Stimulated activated CD4-positive, alpha-beta T cell treated with anti-CD3 and anti-CD28 coated beads, Interleukin-2, amount 100 ng/mL, for 4 hours (primary cell): ENCODE measurements around the gene HSPA1A.
A peak's percentile ranks its signal among the peaks of the same experiment; 100 is the strongest.
"Not testable (repeated sequence)": the region's sequence is repeated elsewhere in the genome, so short reads cannot be mapped to it uniquely, and the experiment has no call there.

Experiments used
- DNase-seq: peaks from one replicate; pipeline ENCODE4 v3.0.0-alpha.2; 2020; ENCODE audit warnings: low read depth

HSPA1A gene

GRCh38 chr6:31781244-31782125, 33.9 kb upstream of the HSPA1A start:
- DNase-seq, result no peak

DNA sequence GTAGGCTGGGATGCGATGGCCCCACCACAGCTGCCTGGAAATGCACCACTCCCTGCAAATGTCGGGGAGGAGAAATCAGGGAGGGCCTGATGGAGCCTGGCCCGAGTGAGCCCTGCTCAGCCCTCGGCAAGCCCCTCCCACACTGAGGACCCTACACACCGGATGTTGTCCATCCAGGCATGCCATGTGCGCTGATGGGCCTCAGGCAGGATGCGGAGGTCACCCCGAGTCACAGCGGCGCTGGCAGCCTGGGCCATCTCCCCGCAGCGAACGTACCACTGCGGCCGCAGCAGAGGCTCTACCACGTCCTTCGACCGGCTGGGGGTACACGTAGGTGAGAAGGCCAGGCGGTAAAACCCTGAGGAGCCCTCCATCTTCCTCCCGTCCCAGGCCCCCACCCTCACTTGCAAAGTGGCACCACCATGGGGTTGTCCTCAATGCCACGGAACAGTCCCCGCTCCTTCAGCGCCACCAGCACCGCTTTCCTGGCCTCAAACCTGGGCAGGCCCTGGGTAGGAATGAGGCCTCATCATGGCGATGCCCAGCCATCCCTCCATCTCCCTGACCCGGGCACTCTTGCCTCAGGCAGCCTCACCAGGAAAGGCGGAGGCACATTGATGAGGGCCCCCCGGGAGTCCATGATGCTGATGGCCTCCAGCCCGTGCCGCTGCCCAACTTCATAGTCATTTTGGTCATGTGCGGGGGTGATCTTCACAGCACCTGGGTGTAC, 33.1 kb upstream of the HSPA1A start:
- no peak for DNase-seq

GRCh38 chr6:31784098-31784925, 31.0 kb upstream of the HSPA1A start:
- DNase-seq, result no peak

DNA sequence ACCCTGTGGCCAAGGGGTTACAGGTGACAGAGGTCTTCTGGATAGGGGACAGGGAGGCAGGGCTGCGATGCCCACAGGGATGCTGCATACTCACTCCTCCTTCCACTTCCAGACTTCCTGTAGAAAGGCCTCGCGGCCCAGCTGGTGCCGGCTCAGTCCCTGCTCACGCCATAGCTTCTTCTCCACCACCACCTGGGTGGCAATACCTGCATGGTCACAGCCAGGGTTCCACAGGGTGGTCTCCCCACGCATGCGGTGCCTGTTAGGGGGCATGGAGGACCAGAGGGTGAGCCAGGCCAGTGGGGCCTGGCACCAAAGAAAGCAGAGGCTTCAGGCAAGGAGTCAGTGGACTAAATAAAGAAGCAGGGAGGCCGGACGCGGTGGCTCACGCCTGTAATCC, 29.9 kb upstream of the HSPA1A start:
- no peak for DNase-seq

GRCh38 chr6:31791324-31792089, 23.8 kb upstream of the HSPA1A start:
- no peak for DNase-seq

DNA sequence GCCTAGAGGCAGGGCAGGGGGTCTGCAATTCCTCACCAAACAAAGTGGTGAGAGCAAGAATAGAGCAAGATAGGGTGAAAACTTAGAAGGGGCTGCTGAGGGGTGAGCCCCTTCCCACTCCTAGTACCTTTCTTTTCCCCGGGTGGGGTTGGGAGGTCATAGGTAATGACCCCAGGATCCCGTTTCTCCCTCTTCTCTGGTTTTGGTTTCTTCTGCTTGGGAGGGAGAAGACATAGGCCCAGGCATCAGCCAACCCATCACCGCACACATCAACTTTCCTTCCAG, 23.3 kb upstream of the HSPA1A start:
- no peak for DNase-seq

DNA sequence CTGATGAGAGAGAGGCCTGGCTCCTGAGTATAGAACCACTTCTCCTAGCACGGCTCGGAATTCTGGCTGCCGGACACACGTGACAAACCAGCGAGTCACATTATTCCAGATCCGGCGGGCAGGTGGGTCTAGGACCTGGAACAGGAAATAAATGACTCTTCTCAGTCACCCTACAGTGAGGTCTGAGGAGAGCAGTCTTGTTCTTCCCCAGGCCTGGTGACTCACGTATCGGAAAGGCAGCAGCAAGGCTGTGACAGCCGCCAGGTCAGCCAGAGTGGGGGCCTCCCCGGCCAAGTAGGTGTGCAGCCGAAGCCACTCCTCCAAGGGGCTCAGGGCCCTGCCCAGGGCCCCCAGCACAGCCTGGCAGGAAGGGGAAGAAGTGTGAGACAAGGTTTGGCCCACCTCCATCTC, 22.6 kb upstream of the HSPA1A start:
- DNase-seq, result no peak

- DNase-seq, result not testable (repeated sequence)
Observed at GRCh38 chr6:31793927-31794245, 21.5 kb upstream of the HSPA1A start.

DNA sequence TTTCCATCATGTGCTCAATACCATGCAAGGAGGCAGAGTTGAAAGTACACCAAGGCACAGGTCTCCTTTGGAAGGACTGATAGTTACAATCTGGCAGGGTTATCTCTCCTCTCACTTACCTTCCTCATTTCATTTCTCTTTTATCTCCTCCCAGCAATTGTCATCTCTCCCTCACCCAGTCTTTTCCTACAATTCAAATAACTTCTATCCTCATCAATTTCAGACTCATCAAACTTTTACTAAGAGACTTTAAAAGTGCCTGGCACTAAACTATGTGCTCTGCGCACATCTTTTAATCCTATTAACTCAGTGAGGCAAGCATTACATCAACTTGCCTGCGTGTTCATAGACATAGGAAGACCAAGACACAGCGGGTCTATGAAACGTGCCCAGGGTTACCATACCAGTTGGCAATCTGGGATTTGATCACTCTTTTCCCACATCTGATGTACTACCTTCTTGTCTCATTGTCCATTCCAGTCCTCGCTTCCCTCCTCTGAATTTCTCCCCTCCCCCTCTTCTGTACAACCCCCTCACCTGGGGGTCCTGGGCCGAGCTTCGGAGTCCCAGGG, 21.0 kb upstream of the HSPA1A start:
- DNase-seq, result no peak

DNA sequence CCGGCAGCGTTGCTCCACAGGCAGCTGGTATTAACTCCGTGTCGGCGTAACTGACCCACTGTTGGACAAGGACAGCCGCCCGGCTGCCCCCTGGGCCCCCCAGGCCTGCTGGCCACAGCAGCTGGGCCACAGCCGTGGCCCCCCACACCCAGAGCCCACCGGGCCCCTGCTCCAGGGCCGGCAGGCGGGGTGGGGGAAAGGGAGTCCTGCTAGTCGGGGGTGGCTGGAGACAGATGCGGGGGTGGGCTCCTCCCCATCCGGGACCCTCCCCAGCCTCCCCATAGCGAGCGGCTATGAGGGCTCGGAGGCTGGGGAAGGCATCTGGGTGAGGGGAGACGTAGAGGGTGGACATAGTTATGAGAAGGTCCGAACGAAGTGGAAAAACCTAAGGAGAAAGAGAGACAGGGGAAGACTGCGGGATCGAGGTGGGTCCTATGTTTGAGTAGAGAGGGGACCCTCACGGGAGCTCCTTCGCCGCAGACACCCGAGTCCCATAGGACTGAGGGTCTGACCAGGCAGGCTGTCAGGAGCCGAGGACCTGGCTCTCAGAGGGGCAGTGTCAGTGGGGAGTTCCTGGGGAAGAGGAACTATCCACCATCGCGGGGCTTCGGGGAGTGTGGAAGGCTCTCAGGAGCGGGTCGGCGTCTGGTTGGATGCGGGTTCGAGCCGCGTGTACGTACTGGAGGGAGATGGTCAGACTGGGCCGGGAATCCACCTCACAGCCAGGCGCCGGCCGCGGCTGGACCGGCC, 20.3 kb upstream of the HSPA1A start:
- DNase-seq, result no peak

- peak; percentile 73 for DNase-seq
Observed at GRCh38 chr6:31795616-31796298, 19.6 kb upstream of the HSPA1A start, which contains the start of gene VARS1. TSS of gene VARS1 (minus strand) at chr6:31795752. CDS start at chr6:31795217, 535 bp downstream.

DNA sequence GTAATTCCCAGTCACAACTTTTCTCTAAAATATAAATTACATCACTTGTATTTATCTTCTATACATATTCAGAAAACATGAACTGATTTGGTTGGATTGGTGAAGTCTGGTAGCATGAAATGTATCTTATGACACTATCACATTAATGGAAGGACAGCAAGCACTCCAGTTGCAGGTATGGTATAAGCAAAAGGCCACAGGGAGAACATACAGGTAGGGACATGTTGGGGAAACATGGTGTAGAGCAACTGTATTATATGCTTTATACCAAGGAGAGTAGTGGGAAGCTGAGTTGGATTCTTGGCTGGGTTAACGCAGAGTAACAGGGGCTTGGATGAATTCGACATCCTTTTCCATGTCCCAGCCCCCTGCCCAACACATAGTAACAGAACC, 18.4 kb upstream of the HSPA1A start:
- no peak for DNase-seq

GRCh38 chr6:31797588-31797987, 17.8 kb upstream of the HSPA1A start:
- no peak for DNase-seq

- no peak for DNase-seq
Observed at GRCh38 chr6:31799781-31800180, 15.6 kb upstream of the HSPA1A start.

- DNase-seq, result not testable (repeated sequence)
Observed at GRCh38 chr6:31801031-31801927, 14.1 kb upstream of the HSPA1A start.

- no peak for DNase-seq
Observed at GRCh38 chr6:31805939-31806469, 9.3 kb upstream of the HSPA1A start.

DNA sequence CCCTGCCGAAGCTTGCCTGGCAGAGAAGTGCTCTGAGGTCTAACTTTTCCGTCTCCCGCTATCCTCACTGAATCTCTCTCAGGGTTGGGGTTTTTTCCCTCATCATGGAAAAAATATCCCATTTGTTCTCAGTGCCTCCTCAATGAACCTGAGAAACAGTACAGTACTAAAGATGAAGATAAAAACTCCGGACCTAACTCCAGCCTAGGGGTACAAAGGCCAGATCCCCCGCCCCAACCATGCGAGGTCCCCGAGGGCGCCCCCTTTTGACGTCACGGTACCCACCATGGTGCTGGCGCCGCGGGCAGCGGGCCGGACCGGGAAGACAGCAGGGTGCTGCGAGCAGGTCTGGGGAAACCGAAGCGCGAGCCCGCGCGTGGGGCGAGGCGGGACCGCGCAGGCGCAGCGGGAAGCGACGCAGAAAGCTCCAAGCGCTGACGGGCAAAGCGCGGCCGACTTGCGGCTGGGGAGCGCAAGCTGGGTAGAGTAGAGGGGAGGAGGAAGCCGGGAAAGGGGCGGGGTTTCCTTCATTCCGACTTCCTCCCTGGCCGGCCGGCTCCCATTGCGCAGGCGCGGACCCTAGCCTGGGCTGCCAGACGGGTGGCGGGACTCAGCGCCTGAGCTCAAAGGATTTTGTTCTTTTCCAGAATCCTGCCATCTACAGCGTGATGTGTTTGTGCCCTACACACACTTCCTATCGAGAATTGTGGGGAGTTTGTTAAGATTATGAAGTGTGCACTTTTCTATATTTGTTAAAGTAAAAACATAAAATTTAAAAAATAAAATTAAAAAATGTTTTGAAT, 8.7 kb upstream of the HSPA1A start, which contains the start of gene LSM2:
LSM2 (minus strand) TSS at position 497 of the 803 bp plus-strand sequence; CDS start at position 288, 209 bp downstream.
- DNase-seq, result peak; percentile 96

DNA sequence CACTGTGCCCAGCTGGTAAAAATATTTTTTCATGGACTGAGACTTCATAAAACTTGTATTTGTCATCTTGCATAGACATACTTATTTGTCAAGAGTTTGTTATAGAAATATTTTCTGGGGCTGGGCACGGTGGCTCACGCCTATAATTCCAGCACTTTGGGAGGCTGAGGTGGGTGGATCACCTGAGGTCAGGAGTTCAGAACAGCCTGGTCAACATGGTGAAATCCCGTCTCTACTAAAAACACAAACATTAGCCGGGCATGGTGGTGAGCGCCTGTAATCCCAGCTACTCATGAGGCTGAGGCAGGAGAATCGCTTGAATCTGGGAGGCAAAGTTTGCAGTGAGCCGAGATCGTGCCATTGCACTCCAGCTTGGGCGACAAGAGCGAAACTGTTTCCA, 6.7 kb upstream of the HSPA1A start:
- not testable (repeated sequence) for DNase-seq
